ENCODE data around the gene PGF.

DNA sequence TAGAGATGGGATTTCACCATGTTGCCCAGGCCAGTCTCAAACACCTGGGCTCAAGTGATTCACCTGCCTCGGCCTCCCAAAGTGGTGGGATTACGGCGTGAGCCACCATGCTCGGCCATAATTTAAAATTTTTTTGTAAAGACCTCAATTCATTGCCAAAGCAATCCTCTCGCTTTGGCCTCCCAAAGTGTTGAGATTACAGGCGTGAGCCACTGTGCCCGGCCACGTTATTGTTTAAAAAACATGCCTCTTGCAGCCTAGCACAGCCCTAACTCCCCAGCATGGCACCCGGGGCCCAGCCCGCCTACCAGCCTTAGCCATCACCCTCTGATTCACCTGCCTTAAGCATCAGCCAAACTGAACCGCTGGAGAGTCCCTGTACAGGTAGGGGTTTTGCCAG lies 19.2 kb downstream of the PGF start:
- TF ChIP-seq CEBPB (IDR thresholded peaks at IDR 0.05; ENCODE audit: borderline replicate concordance, low read depth, low read length), result no peak
- TF ChIP-seq SMAD1 (CRISPR knock-in tag; IDR thresholded peaks at IDR 0.05; ENCODE audit: borderline replicate concordance, low read depth), result no peak
- no peak for TF ChIP-seq POLR2AphosphoS5 (IDR thresholded peaks at IDR 0.05; ENCODE audit: low read depth, low read length)
- no peak for TF ChIP-seq HDAC1 (CRISPR knock-in tag; IDR thresholded peaks at IDR 0.05)
- TF ChIP-seq ELF1 (CRISPR knock-in tag; IDR thresholded peaks at IDR 0.05), result no peak
- TF ChIP-seq FOSL1 (CRISPR knock-in tag; IDR thresholded peaks at IDR 0.05; ENCODE audit: borderline replicate concordance), result no peak
- no peak for TF ChIP-seq CTCF (CRISPR knock-in tag; IDR thresholded peaks at IDR 0.05)
- TF ChIP-seq, protein P1, sequence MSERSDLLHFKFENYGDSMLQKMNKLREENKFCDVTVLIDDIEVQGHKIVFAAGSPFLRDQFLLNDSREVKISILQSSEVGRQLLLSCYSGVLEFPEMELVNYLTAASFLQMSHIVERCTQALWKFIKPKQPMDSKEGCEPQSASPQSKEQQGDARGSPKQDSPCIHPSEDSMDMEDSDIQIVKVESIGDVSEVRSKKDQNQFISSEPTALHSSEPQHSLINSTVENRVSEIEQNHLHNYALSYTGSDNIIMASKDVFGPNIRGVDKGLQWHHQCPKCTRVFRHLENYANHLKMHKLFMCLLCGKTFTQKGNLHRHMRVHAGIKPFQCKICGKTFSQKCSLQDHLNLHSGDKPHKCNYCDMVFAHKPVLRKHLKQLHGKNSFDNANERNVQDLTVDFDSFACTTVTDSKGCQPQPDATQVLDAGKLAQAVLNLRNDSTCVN (CRISPR knock-in tag; IDR thresholded peaks at IDR 0.05; ENCODE audit: borderline replicate concordance), result no peak
